ENCODE results near the gene CPM. TPM values are rescaled to one million over a fixed set of nuclear protein-coding genes. Genes with fewer than 3 reads are reported as not detected.

Gene CPM
- polyA plus RNA-seq, 1 experiment, result 5.8 TPM

GRCh38 chr12:68962877-68963855, 30.2 kb upstream of the CPM start:
- H3K36me3 ChIP-seq (ENCODE audit: control insufficient read depth, insufficient read depth, low read length), result no peaks in the 10 kb centered on the region
- ChIA-PET POLR2A (no interaction called here), CTCF (no interaction called here)
- H3K27me3 ChIP-seq (ENCODE audit: control insufficient read depth, insufficient read depth, low read length), result no peaks in the 10 kb centered on the region
- no peak for TF ChIP-seq CTCF (IDR thresholded peaks at IDR 0.05; ENCODE audit: insufficient read depth, low read depth, low read length)
- no peak for DNase-seq (ENCODE audit: low read depth)
- no peak overlapping the region for H3K4me3 ChIP-seq (ENCODE audit: low read depth, low read length)

GRCh38 chr12:68959891-68960464, 27.0 kb upstream of the CPM start:
- Histone ChIP-seq H3K27me3 (ENCODE audit: control insufficient read depth, insufficient read depth, low read length) (no peaks in the 10 kb centered on the region), H3K4me3 (ENCODE audit: low read depth, low read length) (no peak overlapping the region), H3K36me3 (ENCODE audit: control insufficient read depth, insufficient read depth, low read length) (no peaks in the 10 kb centered on the region)
- POLR2A ChIA-PET, result no interaction called here
- CTCF ChIA-PET, result interaction anchor here (0.6 kb wide), 1 partner anchor 17 kb away, joined by 3 read pairs; no protein-coding TSS in a partner anchor
- DNase-seq (ENCODE audit: low read depth), result no peak
- TF ChIP-seq CTCF (IDR thresholded peaks at IDR 0.05; ENCODE audit: insufficient read depth, low read depth, low read length), result no peak

GRCh38 chr12:68959143-68959858, 26.3 kb upstream of the CPM start:
- no peak for DNase-seq (ENCODE audit: low read depth)
- Histone ChIP-seq H3K36me3 (ENCODE audit: control insufficient read depth, insufficient read depth, low read length) (no peaks in the 10 kb centered on the region), H3K4me3 (ENCODE audit: low read depth, low read length) (no peak overlapping the region), H3K27me3 (ENCODE audit: control insufficient read depth, insufficient read depth, low read length) (no peaks in the 10 kb centered on the region)
- CTCF ChIA-PET, result interaction anchor here (0.6 kb wide), 1 partner anchor 16 kb away, joined by 3 read pairs; no protein-coding TSS in a partner anchor
- POLR2A ChIA-PET, result no interaction called here
- TF ChIP-seq CTCF (IDR thresholded peaks at IDR 0.05; ENCODE audit: insufficient read depth, low read depth, low read length), result no peak

GRCh38 chr12:68958322-68958721, 25.4 kb upstream of the CPM start:
- peaks cover 1% of the 10 kb centered on the region; the same call in 1 of the 2 replicates for H3K27me3 ChIP-seq (ENCODE audit: control insufficient read depth, insufficient read depth, low read length)
- POLR2A ChIA-PET, result no interaction called here
- no peak for TF ChIP-seq CTCF (IDR thresholded peaks at IDR 0.05; ENCODE audit: insufficient read depth, low read depth, low read length)
- H3K36me3 ChIP-seq (ENCODE audit: control insufficient read depth, insufficient read depth, low read length), result no peaks in the 10 kb centered on the region
- no peak for DNase-seq (ENCODE audit: low read depth)
- H3K4me3 ChIP-seq (ENCODE audit: low read depth, low read length), result no peak overlapping the region
- CTCF ChIA-PET, result no interaction called here

- POLR2A ChIA-PET, result interaction anchor here (0.6 kb wide), 1 partner anchor 150 kb away, joined by 4 read pairs; no protein-coding TSS in a partner anchor
- TF ChIP-seq CTCF (IDR thresholded peaks at IDR 0.05; ENCODE audit: insufficient read depth, low read depth, low read length), result no peak
These were observed 24.3 kb upstream of the CPM start for GRCh38 chr12:68957273-68957672.

More at GRCh38 chr12:68957273-68957672, 24.3 kb upstream of the CPM start:
- Histone ChIP-seq H3K27me3 (ENCODE audit: control insufficient read depth, insufficient read depth, low read length) (peaks cover 1% of the 10 kb centered on the region; the same call in 1 of the 2 replicates), H3K36me3 (ENCODE audit: control insufficient read depth, insufficient read depth, low read length) (no peaks in the 10 kb centered on the region), H3K4me3 (ENCODE audit: low read depth, low read length) (no peak overlapping the region)
- no peak for DNase-seq (ENCODE audit: low read depth)
- CTCF ChIA-PET, result interaction anchor here (0.6 kb wide), 1 partner anchor 118 kb away, joined by 3 read pairs; no protein-coding TSS in a partner anchor
